Liver (tissue), 3 donors: Measurements from ENCODE around the gene HMOX2.

Experiments used
- RAD21 ChIP-seq, 2 donors: IDR thresholded peaks; 2 replicates each; pipeline ENCODE4 v1.6.1; 2016; ENCODE audit warnings: antibody characterized with exemption in 2 of 2, mild to moderate bottlenecking in 2 of 2
- TAF1 ChIP-seq: conservative IDR thresholded peaks from 2 replicates; pipeline ENCODE4 v1.6.1; 2016; ENCODE audit warnings: antibody characterized with exemption, mild to moderate bottlenecking
- TF ChIP-seq, protein P1 (sequence below): fragments of 150-350 bp; IDR thresholded peaks from 2 replicates; pipeline ENCODE4 v1.5.1; 2017; ENCODE audit warnings: improper control_type of control experiment, low read depth, low read length; ENCODE audit not compliant: missing input control
- TF ChIP-seq, protein P2 (sequence below): IDR thresholded peaks from 2 replicates; pipeline ENCODE4 v1.6.1; 2016; ENCODE audit warnings: antibody characterized with exemption, mild to moderate bottlenecking
- donor health status: healthy.
- donor health status: healthy.

DNA sequence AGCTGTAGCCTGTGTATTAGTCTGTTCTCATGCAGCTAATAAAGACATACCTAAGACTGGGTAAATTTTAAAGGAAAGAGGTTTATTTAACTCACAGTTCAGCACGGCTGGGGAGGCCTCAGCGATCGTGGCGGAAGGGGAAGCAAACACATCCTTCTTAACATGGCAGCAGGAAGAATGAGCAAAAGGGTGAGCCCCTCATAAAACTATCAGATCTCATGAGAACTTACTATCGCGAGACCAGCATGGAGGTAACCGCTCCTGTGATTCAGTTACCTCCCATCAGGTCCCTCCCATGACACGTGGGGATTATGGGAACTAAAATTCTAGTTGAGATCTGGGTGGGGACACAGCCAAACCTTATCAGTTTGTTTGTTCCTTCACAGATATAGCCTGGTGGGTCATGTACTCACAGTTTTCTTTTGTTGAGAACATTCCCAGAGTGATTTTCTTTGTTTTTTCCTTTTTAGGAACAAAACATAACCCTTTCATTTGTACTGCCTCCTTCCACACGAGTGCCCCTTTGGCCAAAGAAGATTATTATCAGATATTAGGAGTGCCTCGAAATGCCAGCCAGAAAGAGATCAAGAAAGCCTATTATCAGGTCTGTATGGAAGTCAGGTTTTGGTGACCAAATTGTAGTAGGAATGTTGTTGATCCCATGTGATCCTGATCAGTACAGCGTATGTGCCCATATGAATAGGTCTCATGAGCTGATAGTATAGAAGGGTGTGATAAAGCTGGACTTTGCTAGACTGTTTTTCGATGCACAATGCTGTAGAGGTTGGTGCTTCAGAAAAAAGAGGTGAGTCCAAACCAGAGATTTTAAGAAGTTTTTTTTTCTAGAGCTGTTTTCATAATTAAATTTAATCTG lies 42.0 kb upstream of the HMOX2 start:
- TF ChIP-seq, protein P1, sequence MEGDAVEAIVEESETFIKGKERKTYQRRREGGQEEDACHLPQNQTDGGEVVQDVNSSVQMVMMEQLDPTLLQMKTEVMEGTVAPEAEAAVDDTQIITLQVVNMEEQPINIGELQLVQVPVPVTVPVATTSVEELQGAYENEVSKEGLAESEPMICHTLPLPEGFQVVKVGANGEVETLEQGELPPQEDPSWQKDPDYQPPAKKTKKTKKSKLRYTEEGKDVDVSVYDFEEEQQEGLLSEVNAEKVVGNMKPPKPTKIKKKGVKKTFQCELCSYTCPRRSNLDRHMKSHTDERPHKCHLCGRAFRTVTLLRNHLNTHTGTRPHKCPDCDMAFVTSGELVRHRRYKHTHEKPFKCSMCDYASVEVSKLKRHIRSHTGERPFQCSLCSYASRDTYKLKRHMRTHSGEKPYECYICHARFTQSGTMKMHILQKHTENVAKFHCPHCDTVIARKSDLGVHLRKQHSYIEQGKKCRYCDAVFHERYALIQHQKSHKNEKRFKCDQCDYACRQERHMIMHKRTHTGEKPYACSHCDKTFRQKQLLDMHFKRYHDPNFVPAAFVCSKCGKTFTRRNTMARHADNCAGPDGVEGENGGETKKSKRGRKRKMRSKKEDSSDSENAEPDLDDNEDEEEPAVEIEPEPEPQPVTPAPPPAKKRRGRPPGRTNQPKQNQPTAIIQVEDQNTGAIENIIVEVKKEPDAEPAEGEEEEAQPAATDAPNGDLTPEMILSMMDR, result no peak
- TF ChIP-seq, protein P2, sequence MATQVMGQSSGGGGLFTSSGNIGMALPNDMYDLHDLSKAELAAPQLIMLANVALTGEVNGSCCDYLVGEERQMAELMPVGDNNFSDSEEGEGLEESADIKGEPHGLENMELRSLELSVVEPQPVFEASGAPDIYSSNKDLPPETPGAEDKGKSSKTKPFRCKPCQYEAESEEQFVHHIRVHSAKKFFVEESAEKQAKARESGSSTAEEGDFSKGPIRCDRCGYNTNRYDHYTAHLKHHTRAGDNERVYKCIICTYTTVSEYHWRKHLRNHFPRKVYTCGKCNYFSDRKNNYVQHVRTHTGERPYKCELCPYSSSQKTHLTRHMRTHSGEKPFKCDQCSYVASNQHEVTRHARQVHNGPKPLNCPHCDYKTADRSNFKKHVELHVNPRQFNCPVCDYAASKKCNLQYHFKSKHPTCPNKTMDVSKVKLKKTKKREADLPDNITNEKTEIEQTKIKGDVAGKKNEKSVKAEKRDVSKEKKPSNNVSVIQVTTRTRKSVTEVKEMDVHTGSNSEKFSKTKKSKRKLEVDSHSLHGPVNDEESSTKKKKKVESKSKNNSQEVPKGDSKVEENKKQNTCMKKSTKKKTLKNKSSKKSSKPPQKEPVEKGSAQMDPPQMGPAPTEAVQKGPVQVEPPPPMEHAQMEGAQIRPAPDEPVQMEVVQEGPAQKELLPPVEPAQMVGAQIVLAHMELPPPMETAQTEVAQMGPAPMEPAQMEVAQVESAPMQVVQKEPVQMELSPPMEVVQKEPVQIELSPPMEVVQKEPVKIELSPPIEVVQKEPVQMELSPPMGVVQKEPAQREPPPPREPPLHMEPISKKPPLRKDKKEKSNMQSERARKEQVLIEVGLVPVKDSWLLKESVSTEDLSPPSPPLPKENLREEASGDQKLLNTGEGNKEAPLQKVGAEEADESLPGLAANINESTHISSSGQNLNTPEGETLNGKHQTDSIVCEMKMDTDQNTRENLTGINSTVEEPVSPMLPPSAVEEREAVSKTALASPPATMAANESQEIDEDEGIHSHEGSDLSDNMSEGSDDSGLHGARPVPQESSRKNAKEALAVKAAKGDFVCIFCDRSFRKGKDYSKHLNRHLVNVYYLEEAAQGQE, result no peak
- TF ChIP-seq RAD21 (IDR thresholded peaks at IDR 0.05) (no peak), TAF1 (no peak)
